SK-N-SH (cell line): ENCODE data around the gene USP31. TPM values are rescaled to one million over a fixed set of nuclear protein-coding genes. Genes with fewer than 3 reads are reported as not detected.

Experiments used
- CTCF ChIA-PET: fragments of 300-600, 350-600 bp; formaldehyde crosslinking; extraction: SDS; loops from one replicate; lab custom pipeline; 2021; lab: Yijun Ruan, JAX
- POLR2A ChIA-PET: fragments of 350-600 bp; sonication (Branson Sonifier 250); formaldehyde crosslinking; extraction: SDS; loops from one replicate; lab custom pipeline; 2020; ENCODE audit warnings: antibody characterized with exemption, inconsistent platforms; lab: Yijun Ruan, JAX
- DNase-seq: peaks from one replicate; pipeline ENCODE4 v3.0.0; 2012
- H2AFZ ChIP-seq: fragments of 200-600 bp; sonication (generic); 2 replicates; pipeline ENCODE4 v1.8.1; 2016; ENCODE audit warnings: antibody characterized with exemption, mild to moderate bottlenecking, low read depth
- H3F3A ChIP-seq: fragments of 200-600 bp; sonication (generic); replicated peaks from 2 replicates; pipeline ENCODE3; 2016; ENCODE audit warnings: antibody characterized with exemption, mild to moderate bottlenecking; ENCODE audit not compliant: insufficient read depth
- H3K27ac ChIP-seq, 2 experiments: fragments of 200-500 bp in 1 of 2; fragments of 200-600 bp in 1 of 2; sonication (Bioruptor generic) in 1 of 2; sonication (generic), shearing (Covaris generic) in 1 of 2; 2 replicates each; pipeline versions ENCODE4 v1.5.1 to v1.6.1; 2014 to 2016; ENCODE audit warnings: low read depth in 2 of 2, inconsistent platforms in 1 of 2, low read length in 1 of 2, mild to moderate bottlenecking in 1 of 2, mixed read lengths in 1 of 2
- H3K27me3 ChIP-seq: fragments of 200-600 bp; sonication (generic), shearing (Covaris generic); 2 replicates; pipeline ENCODE4 v1.6.1; 2016; ENCODE audit warnings: mixed run types; ENCODE audit not compliant: insufficient read depth
- H3K36me3 ChIP-seq, 2 experiments: fragments of 200-500 bp in 1 of 2; fragments of 200-600 bp in 1 of 2; sonication (Bioruptor generic) in 1 of 2; sonication (generic) in 1 of 2; replicated peaks in 1 of 2; 2 replicates each; pipeline versions ENCODE3 to v1.5.1; 2014 to 2016; ENCODE audit warnings: low read length in 1 of 2, mild to moderate bottlenecking in 1 of 2; ENCODE audit not compliant: insufficient read depth in 2 of 2, control insufficient read depth in 1 of 2
- H3K4me1 ChIP-seq, 2 experiments: fragments of 200-500 bp in 1 of 2; fragments of 200-600 bp in 1 of 2; sonication (Bioruptor generic) in 1 of 2; sonication (generic), shearing (Covaris generic) in 1 of 2; 2 replicates each; pipeline versions ENCODE4 v1.5.1 to v1.6.1; 2014 to 2016; ENCODE audit warnings: low read depth in 1 of 2, low read length in 1 of 2, mixed run types in 1 of 2; ENCODE audit not compliant: insufficient read depth in 2 of 2, control insufficient read depth in 1 of 2
- H3K4me2 ChIP-seq: fragments of 200-600 bp; sonication (generic), shearing (Covaris generic); 2 replicates; pipeline ENCODE4 v1.6.1; 2017; ENCODE audit warnings: mixed run types
- H3K4me3 ChIP-seq, 2 experiments: fragments of 200-500 bp in 1 of 2; fragments of 200-600 bp in 1 of 2; sonication (Bioruptor generic) in 1 of 2; sonication (generic), shearing (Covaris generic) in 1 of 2; 2 replicates each; pipeline versions ENCODE4 v1.5.1 to v1.8.1; 2014 to 2016; ENCODE audit warnings: low read depth in 2 of 2, inconsistent platforms in 1 of 2, low read length in 1 of 2, mild to moderate bottlenecking in 1 of 2, mixed read lengths in 1 of 2, moderate library complexity in 1 of 2
- H3K79me2 ChIP-seq: fragments of 200-600 bp; sonication (generic); 2 replicates; pipeline ENCODE4 v1.8.1; 2017; ENCODE audit warnings: mild to moderate bottlenecking; ENCODE audit not compliant: insufficient read depth
- H3K9ac ChIP-seq: fragments of 200-600 bp; sonication (generic); 2 replicates; pipeline ENCODE4 v1.6.1; 2017; ENCODE audit warnings: mixed run types
- H3K9me2 ChIP-seq: fragments of 200-600 bp; sonication (generic); 2 replicates; pipeline ENCODE4 v1.6.1; 2017; ENCODE audit warnings: mixed run types
- H3K9me3 ChIP-seq: fragments of 200-600 bp; sonication (generic); 2 replicates; pipeline ENCODE4 v1.6.1; 2017; ENCODE audit warnings: mixed run types, mild to moderate bottlenecking, moderate library complexity
- H4K20me1 ChIP-seq: fragments of 200-600 bp; sonication (generic); 2 replicates; pipeline ENCODE4 v1.6.1; 2017; ENCODE audit warnings: mild to moderate bottlenecking, mixed run types; ENCODE audit not compliant: insufficient read depth
- ELF1 ChIP-seq: IDR thresholded peaks from 2 replicates; pipeline ENCODE4 v1.4.0; 2012
- EP300 ChIP-seq, 2 experiments: IDR thresholded peaks; 2 replicates each; pipeline versions ENCODE4 v1.4.0 to v1.6.1; 2012; ENCODE audit warnings: borderline replicate concordance in 1 of 2, low read depth in 1 of 2, low read length in 1 of 2
- FOSL2 ChIP-seq: IDR thresholded peaks from 2 replicates; pipeline ENCODE4 v1.4.0; 2012; ENCODE audit warnings: low read depth, mild to moderate bottlenecking, moderate library complexity, borderline replicate concordance
- FOXM1 ChIP-seq: IDR thresholded peaks from 2 replicates; pipeline ENCODE4 v1.4.0; 2012; ENCODE audit warnings: low read depth, mild to moderate bottlenecking
- GABPA ChIP-seq: IDR thresholded peaks from 2 replicates; pipeline ENCODE4 v1.4.0; 2012; ENCODE audit warnings: low read depth, mild to moderate bottlenecking
- GATA2 ChIP-seq: sonication (generic); formaldehyde crosslinking; IDR thresholded peaks from 2 replicates; pipeline ENCODE4 v1.5.0; 2020; ENCODE audit warnings: mild to moderate bottlenecking, missing genetic modification reagents
- IRF3 ChIP-seq: fragments of 150-350 bp; IDR thresholded peaks from 2 replicates; pipeline ENCODE4 v1.6.1; 2016; ENCODE audit warnings: mild to moderate bottlenecking, low read depth, low read length
- MEF2A ChIP-seq: IDR thresholded peaks from 2 replicates; pipeline ENCODE4 v1.4.0; 2012; ENCODE audit warnings: low read depth, borderline replicate concordance
- NFIC ChIP-seq: IDR thresholded peaks from 2 replicates; pipeline ENCODE4 v1.4.0; 2012; ENCODE audit warnings: borderline replicate concordance
- NRF1 ChIP-seq: IDR thresholded peaks from 2 replicates; pipeline ENCODE4 v1.6.1; 2012; ENCODE audit warnings: low read depth, mild to moderate bottlenecking, low read length
- RCOR1 ChIP-seq: fragments of 150-350 bp; IDR thresholded peaks from 2 replicates; pipeline ENCODE4 v1.6.1; 2017; ENCODE audit warnings: antibody characterized with exemption, low read length
- RXRA ChIP-seq: IDR thresholded peaks from 2 replicates; pipeline ENCODE4 v1.4.0; 2012; ENCODE audit warnings: low read depth, mild to moderate bottlenecking, borderline replicate concordance
- TAF1 ChIP-seq: IDR thresholded peaks from 2 replicates; pipeline ENCODE4 v1.6.1; 2012; ENCODE audit warnings: low read depth, mild to moderate bottlenecking, low read length, moderate library complexity, borderline replicate concordance
- TEAD4 ChIP-seq: IDR thresholded peaks from 2 replicates; pipeline ENCODE4 v1.4.0; 2012; ENCODE audit warnings: mild to moderate bottlenecking, borderline replicate concordance; ENCODE audit not compliant: insufficient read depth
- USF1 ChIP-seq: IDR thresholded peaks from 2 replicates; pipeline ENCODE4 v1.4.0; 2012; ENCODE audit warnings: low read depth, borderline replicate concordance
- YY1 ChIP-seq: IDR thresholded peaks from 2 replicates; pipeline ENCODE4 v1.4.0; 2012; ENCODE audit warnings: low read depth, mild to moderate bottlenecking
- ZBTB33 ChIP-seq: IDR thresholded peaks from 2 replicates; pipeline ENCODE4 v1.4.0; 2012; ENCODE audit warnings: low read depth, borderline replicate concordance
- WGBS: methylation state at CpG from one replicate; pipeline ENCODE4 v1.1.6; 2017; ENCODE audit warnings: low lambda C conversion rate; 5-methylcytosine and 5-hydroxymethylcytosine counted together
- polyA plus RNA-seq, 3 experiments: library from polyadenylated mRNA; depleted of rRNA; stranded (reverse); fragments of >200 nt; gene quantifications; 2 replicates each; pipeline ENCODE4 v1.2.3, GENCODE V29; 2012

USP31 gene
- polyA plus RNA-seq, 1 of the 3 experiments (the other 2 are of a cell fraction) = 3.2 TPM

GRCh38 chr16:23104032-23104955, 45.0 kb downstream of the USP31 start (continued):
- TF ChIP-seq NRF1 (no peak), FOSL2 (no peak), RCOR1 (no peak), TAF1 (no peak), RXRA (no peak), TEAD4 (no peak)

- Histone ChIP-seq H3F3A (no peaks in the 10 kb centered on the region), H3K79me2 (peaks cover 16% of the 10 kb centered on the region; the same call in 1 of the 2 replicates), H3K4me3 (no peak overlapping the region), H2AFZ (no peak overlapping the region), H3K36me3 (peaks cover 29% of the 10 kb centered on the region in 2 experiments), H4K20me1 (no peaks in the 10 kb centered on the region), H3K27ac (no peak overlapping the region), H3K9me2 (no peaks in the 10 kb centered on the region)
- CTCF ChIA-PET = no interaction called here
- no peak for DNase-seq
- TF ChIP-seq RCOR1 (no peak), MEF2A (no peak), TAF1 (no peak), ELF1 (no peak), IRF3 (no peak), FOXM1 (no peak), EP300 (IDR thresholded peaks at IDR 0.05; ENCODE audit: borderline replicate concordance in 1 of 2, low read depth in 1 of 2, low read length in 1 of 2) (no peak), YY1 (no peak), RXRA (no peak), USF1 (no peak), NFIC (no peak), GATA2 (CRISPR knock-in tag) (no peak), GABPA (no peak), ZBTB33 (no peak)
- TF ChIP-seq, all 33 proteins: peak for 0
- Histone ChIP-seq H3K4me2 (no peak overlapping the region), H3K27me3 (no peaks in the 10 kb centered on the region), H3K9ac (no peak overlapping the region), H3K9me3 (no peaks in the 10 kb centered on the region), H3K4me1 (peaks cover 0 to 4% of the 10 kb centered on the region in 2 experiments; a peak in 1 of 4 replicates)
- POLR2A ChIA-PET = no interaction called here
- WGBS = 92% methylated on average over 3 of the region's 3 CpGs
Measured at GRCh38 chr16:23103603-23104002, 45.6 kb downstream of the USP31 start.
